Epithelial cell of proximal tubule (primary cell): ENCODE measurements around the gene CLASP1. TPM values are rescaled to one million over a fixed set of nuclear protein-coding genes. Genes with fewer than 3 reads are reported as not detected.
"Not testable (repeated sequence)": the region's sequence is repeated elsewhere in the genome, so short reads cannot be mapped to it uniquely, and the experiment has no call there.

ENCODE experiments used
- DNase-seq: peaks from one replicate; pipeline ENCODE4 v3.0.0-alpha.2; 2011; ENCODE audit warnings: low read depth
- H3K4me3 ChIP-seq: 2 replicates; pipeline ENCODE4 v1.5.1; 2011; ENCODE audit warnings: low read depth, mild to moderate bottlenecking, low read length
- total RNA-seq: library from RNA; depleted of rRNA; stranded (reverse); fragments of >200 nt; gene quantifications from 2 replicates; pipeline ENCODE4 v1.2.3, GENCODE V29; 2015
- TF ChIP-seq, protein P1 (sequence below): conservative IDR thresholded peaks from 2 replicates; pipeline ENCODE4 v1.5.1; 2012; ENCODE audit warnings: low read depth, mild to moderate bottlenecking, low read length

CLASP1 gene
- total RNA-seq, 1 donor from 2014 or later, result 35.0 TPM

DNA sequence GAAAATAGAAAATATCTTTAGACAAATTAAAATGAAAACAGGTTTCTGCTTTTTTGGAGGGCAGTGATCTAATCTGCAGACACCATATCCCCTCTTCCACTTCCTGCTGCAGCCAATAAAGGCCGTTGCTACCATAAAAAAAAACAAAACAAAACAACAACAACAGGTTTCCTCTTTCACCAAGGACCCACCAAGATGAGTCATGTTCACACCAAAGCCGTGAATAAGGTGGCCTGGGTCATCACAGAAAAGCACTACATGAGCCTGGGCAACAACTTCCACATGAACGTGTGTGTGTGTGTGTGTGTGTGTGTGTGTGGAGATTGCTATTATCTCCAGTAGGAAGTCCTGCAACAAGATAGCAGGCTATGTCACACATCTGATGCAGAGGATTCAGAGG, 339.5 kb downstream of the CLASP1 start:
- no peak overlapping the region for H3K4me3 ChIP-seq
- peak; percentile 23 for DNase-seq
- TF ChIP-seq, protein P1, sequence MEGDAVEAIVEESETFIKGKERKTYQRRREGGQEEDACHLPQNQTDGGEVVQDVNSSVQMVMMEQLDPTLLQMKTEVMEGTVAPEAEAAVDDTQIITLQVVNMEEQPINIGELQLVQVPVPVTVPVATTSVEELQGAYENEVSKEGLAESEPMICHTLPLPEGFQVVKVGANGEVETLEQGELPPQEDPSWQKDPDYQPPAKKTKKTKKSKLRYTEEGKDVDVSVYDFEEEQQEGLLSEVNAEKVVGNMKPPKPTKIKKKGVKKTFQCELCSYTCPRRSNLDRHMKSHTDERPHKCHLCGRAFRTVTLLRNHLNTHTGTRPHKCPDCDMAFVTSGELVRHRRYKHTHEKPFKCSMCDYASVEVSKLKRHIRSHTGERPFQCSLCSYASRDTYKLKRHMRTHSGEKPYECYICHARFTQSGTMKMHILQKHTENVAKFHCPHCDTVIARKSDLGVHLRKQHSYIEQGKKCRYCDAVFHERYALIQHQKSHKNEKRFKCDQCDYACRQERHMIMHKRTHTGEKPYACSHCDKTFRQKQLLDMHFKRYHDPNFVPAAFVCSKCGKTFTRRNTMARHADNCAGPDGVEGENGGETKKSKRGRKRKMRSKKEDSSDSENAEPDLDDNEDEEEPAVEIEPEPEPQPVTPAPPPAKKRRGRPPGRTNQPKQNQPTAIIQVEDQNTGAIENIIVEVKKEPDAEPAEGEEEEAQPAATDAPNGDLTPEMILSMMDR, result no peak

DNA sequence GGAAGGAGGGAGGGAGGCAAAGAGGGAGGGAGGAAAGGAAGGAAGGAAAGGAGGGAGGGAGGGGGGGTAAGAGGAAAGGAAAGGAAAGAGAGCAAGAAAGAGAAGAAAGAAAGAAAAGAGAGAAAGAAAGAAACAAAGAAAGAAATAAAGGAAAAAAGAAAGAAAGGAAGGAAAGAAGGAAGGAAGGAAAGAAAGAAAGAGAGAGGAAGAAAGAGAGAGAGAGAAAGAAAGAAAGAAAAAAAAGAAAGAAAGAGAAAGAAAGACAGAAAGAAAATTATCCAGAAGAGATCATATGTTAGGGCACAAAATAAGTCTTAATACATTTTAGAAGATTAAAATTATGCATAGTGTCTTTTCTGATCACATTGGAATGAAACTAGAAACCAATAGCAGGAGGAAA, 339.9 kb downstream of the CLASP1 start:
- no peak for DNase-seq
- H3K4me3 ChIP-seq, result no peak overlapping the region
- TF ChIP-seq, protein P1, result no peak

DNA sequence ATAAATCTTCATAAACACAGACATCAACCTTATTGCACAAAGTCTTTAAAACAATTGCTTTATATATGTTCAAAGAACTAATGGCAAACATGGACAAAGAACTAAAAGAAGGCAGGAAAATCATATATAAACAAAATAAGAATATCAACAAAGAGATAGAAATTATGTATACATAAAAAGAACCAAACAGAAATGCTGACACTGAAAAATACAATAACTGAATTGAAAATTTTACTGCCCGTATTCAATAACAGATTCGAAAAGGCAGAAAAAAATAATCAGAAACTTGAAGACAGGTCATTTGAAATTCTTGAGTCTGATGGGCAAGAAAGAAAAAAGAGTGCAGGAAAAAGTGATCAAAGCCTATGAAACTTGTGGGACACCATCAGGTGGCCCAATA, 342.2 kb downstream of the CLASP1 start:
- no peak overlapping the region for H3K4me3 ChIP-seq
- DNase-seq, result no peak
- TF ChIP-seq, protein P1, result no peak

DNA sequence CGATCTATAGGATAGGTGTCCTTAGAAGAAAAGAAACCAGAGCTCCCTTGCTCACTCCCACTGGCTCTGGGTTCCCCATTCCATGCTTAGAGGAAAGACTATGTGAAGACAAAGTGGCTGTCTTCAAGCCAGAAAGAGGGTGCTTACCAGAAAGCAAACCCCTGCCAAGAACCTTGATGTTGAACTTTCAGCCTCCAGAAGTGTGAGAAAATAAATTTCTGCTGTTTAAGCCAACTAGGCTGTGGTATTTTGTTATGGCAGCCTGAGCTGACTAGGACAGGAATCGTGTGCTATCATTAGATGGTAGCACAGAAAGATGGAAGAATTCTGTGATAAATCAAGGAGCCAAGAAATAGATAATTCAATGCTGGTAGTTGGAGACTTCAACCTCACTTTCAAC, 344.3 kb downstream of the CLASP1 start:
- TF ChIP-seq, protein P1, result no peak
- DNase-seq, result no peak
- no peak overlapping the region for H3K4me3 ChIP-seq

DNA sequence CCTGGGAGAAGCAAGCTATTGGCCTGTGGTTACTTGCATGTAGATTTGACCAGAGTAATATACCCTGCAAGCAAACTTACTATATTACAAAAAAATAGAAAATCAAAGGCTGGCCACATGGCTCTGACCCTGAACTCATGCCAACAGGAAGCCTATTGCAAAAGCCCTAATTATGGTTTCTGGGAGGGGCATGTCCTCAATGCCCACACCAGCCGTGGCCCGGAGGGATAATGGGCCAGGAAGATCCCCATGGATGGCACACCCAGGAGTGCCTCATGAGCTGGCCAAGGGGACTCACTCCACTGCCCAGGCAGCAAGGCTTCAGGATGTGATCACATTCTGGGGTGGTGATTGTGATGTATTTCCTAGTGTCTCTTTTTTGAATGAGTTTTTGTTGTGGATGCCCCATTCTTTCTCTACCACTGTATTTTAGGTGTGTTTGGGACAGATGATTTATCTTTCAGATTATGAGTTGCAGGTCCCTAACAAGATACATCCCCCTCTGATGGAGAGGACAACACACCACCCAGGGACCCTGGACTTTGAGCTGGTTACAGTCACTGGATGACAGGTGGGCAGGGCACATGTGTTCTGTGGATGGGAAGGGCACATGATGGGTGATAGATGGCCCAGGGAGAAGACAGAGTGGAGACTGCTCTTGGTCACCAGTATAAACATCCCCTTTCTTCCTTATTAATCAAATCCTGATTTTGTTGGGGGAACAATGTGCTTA, 345.6 kb downstream of the CLASP1 start:
- DNase-seq, result no peak
- TF ChIP-seq, protein P1, result no peak

DNA sequence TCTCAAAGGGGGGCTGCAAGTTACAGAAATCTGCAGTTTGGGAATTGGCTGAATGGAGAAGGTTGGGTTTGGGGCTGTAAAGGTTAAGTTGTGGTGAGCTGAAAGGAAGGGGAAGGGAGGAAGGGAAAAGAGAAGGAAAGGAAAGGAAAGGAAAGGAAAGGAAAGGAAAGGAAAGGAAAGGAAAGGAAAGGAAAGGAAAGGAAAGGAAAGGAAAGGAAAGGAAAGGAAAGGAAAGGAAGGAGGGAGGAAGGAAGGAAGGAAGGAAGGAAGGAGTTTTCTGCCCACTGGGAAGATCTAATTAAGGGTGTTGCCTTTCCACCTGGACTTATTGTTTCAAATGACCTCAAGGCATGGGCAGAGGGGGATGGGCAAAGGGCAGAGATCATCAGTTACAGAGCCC, 348.1 kb downstream of the CLASP1 start:
- not testable (repeated sequence) for H3K4me3 ChIP-seq

More for the DNA sequence above, 345.6 kb downstream of the CLASP1 start:
- H3K4me3 ChIP-seq, result no peak overlapping the region

DNA sequence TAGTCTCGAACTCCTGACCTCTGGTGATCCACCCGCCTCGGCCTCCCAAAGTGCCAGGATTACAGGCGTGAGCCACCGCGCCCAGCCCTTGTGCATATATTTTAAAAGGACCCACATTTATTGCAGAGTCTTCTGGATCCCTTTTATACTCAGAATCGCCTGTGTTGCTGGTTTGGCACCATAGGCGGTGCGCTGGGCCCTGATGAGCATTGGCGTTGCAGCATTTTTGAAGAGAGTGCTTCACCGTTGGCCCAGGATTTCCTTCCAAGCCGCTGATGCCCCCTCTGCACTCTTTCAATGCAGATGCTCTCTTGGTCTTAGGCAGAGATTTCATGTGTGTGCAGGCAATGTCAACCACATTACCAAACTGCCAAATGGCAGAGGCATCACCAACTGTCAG, 350.8 kb downstream of the CLASP1 start:
- TF ChIP-seq, protein P1, result no peak
- H3K4me3 ChIP-seq, result no peak overlapping the region
- DNase-seq, result no peak

More for the DNA sequence above, 348.1 kb downstream of the CLASP1 start:
- DNase-seq, result not testable (repeated sequence)

DNA sequence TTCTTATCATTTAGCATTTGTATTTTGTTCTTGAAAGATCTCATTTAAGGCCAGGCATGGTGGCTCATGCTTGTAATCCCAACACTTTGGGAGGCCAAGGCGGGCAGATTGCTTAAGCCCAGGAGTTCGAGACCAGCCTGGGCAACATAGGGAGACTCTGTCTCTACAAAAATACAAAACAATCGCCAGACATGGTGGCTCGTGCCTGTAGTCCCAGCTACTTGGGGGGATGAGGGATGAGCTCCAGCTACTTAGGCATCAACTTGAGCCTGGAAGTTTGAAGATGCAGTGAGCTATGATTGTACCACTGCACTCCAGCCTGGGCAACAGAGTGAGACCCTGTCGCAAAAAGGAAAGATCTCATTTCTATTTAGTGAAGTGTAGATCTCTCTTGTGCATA, 351.4 kb downstream of the CLASP1 start:
- H3K4me3 ChIP-seq, DNase-seq: not testable (repeated sequence)
